ENCODE results near the gene DNAJC5. TPM values are rescaled to one million over a fixed set of nuclear protein-coding genes. Genes with fewer than 3 reads are reported as not detected.
"Not testable (repeated sequence)": the region's sequence is repeated elsewhere in the genome, so short reads cannot be mapped to it uniquely, and the experiment has no call there.

DNAJC5 gene
- total and polyA plus RNA-seq, 2 experiments from 2014 or later, result 22.4 to 68.0 TPM

GRCh38 chr20:63924241-63924640 is 29.3 kb downstream of the DNAJC5 start:
- no peaks in the 10 kb centered on the region for H3K4me1 ChIP-seq (ENCODE audit: insufficient read depth)
- no peak overlapping the region for H3K27ac ChIP-seq
- H3K4me3 ChIP-seq, result no peak overlapping the region
- H3K9me3 ChIP-seq (ENCODE audit: low read depth), result no peaks in the 10 kb centered on the region
- peaks cover 15% of the 10 kb centered on the region; the same call in 1 of the 2 replicates for H3K36me3 ChIP-seq (ENCODE audit: low read depth)
- no peak overlapping the region for H3K4me2 ChIP-seq (ENCODE audit: unreplicated experiment)
- no peak overlapping the region for H2AFZ ChIP-seq
- H3F3A ChIP-seq (ENCODE audit: insufficient read depth), result 0 out of 2 replicates have a peak, but pooled peaks cover 13% of the 10 kb centered on the region
- no peaks in the 10 kb centered on the region for H3K9me2 ChIP-seq (ENCODE audit: insufficient read depth)
- 77 to 79% methylated on average over 9 of the region's 9 CpGs for WGBS, 2 experiments (ENCODE audit: low coverage in 1 of 2, low lambda C conversion rate in 2 of 2, missing lambda C conversion rate in 2 of 2)
- H4K20me1 ChIP-seq (ENCODE audit: insufficient read depth), result no peaks in the 10 kb centered on the region; the same call in 1 of the 2 replicates
- H3K27me3 ChIP-seq (replicated peaks; ENCODE audit: insufficient read depth), result no peaks in the 10 kb centered on the region
- in situ Hi-C loops (cut with MboI), result no loop called here
- H3K79me2 ChIP-seq (ENCODE audit: insufficient read depth), result peaks cover 90% of the 10 kb centered on the region
- H3K9ac ChIP-seq, result no peak overlapping the region
- TF ChIP-seq EZH2 (IDR thresholded peaks at IDR 0.05; ENCODE audit: insufficient read depth, poor library complexity, severe bottlenecking) (no peak), EZH2phosphoT487 (IDR thresholded peaks at IDR 0.05; ENCODE audit: insufficient read depth, low read depth) (no peak)
- no peak for DNase-seq

GRCh38 chr20:63926298-63926697 is 31.4 kb downstream of the DNAJC5 start:
- 67 to 70% methylated on average over 8 of the region's 8 CpGs for WGBS, 2 experiments (ENCODE audit: low coverage in 1 of 2, low lambda C conversion rate in 2 of 2, missing lambda C conversion rate in 2 of 2)
- Histone ChIP-seq H3K36me3 (ENCODE audit: low read depth) (peaks cover 21% of the 10 kb centered on the region), H3K9me3 (ENCODE audit: low read depth) (no peaks in the 10 kb centered on the region), H4K20me1 (ENCODE audit: insufficient read depth) (no peaks in the 10 kb centered on the region; the same call in 1 of the 2 replicates), H3K9ac (no peak overlapping the region), H3K79me2 (ENCODE audit: insufficient read depth) (peaks cover 83% of the 10 kb centered on the region), H3K4me3 (no peak overlapping the region), H3K27ac (no peak overlapping the region), H3K4me2 (ENCODE audit: unreplicated experiment) (no peak overlapping the region), H2AFZ (no peak overlapping the region), H3K9me2 (ENCODE audit: insufficient read depth) (no peaks in the 10 kb centered on the region), H3K27me3 (replicated peaks; ENCODE audit: insufficient read depth) (no peaks in the 10 kb centered on the region), H3K4me1 (ENCODE audit: insufficient read depth) (no peaks in the 10 kb centered on the region), H3F3A (ENCODE audit: insufficient read depth) (0 out of 2 replicates have a peak, but pooled peaks cover 13% of the 10 kb centered on the region)
- DNase-seq, result no peak
- in situ Hi-C loops (cut with MboI), result no loop called here
- TF ChIP-seq EZH2 (IDR thresholded peaks at IDR 0.05; ENCODE audit: insufficient read depth, poor library complexity, severe bottlenecking) (no peak), EZH2phosphoT487 (IDR thresholded peaks at IDR 0.05; ENCODE audit: insufficient read depth, low read depth) (no peak)

GRCh38 chr20:63929071-63929470 is 34.1 kb downstream of the DNAJC5 start:
- 97 to 99% methylated on average over 25 to 26 of the region's 26 CpGs for WGBS, 2 experiments (ENCODE audit: low coverage in 1 of 2, low lambda C conversion rate in 2 of 2, missing lambda C conversion rate in 2 of 2)
- H3K9ac ChIP-seq, result no peak overlapping the region
- TF ChIP-seq EZH2 (IDR thresholded peaks at IDR 0.05; ENCODE audit: insufficient read depth, poor library complexity, severe bottlenecking) (no peak), EZH2phosphoT487 (IDR thresholded peaks at IDR 0.05; ENCODE audit: insufficient read depth, low read depth) (no peak)
- in situ Hi-C loops (cut with MboI), result no loop called here
- no peaks in the 10 kb centered on the region for H3K4me1 ChIP-seq (ENCODE audit: insufficient read depth)
- no peak overlapping the region for H3K4me2 ChIP-seq (ENCODE audit: unreplicated experiment)
- H4K20me1 ChIP-seq (ENCODE audit: insufficient read depth), result no peaks in the 10 kb centered on the region; the same call in 1 of the 2 replicates
- no peaks in the 10 kb centered on the region for H3K9me2 ChIP-seq (ENCODE audit: insufficient read depth)
- H3K36me3 ChIP-seq (ENCODE audit: low read depth), result peaks cover 21% of the 10 kb centered on the region
- no peak overlapping the region for H2AFZ ChIP-seq
- no peak for DNase-seq
- H3F3A ChIP-seq (ENCODE audit: insufficient read depth), result 0 out of 2 replicates have a peak, but pooled peaks cover 13% of the 10 kb centered on the region
- H3K9me3 ChIP-seq (ENCODE audit: low read depth), result no peaks in the 10 kb centered on the region
- H3K27ac ChIP-seq, result no peak overlapping the region
- peaks cover 81% of the 10 kb centered on the region for H3K79me2 ChIP-seq (ENCODE audit: insufficient read depth)
- no peaks in the 10 kb centered on the region for H3K27me3 ChIP-seq (replicated peaks; ENCODE audit: insufficient read depth)
- no peak overlapping the region for H3K4me3 ChIP-seq

GRCh38 chr20:63929473-63929883 is 34.6 kb downstream of the DNAJC5 start:
- H3K27ac ChIP-seq; H3K9me3 ChIP-seq (ENCODE audit: low read depth); H4K20me1 ChIP-seq (ENCODE audit: insufficient read depth); DNase-seq; H3K9me2 ChIP-seq (ENCODE audit: insufficient read depth); in situ Hi-C loops (cut with MboI); H2AFZ ChIP-seq; H3K9ac ChIP-seq; H3K4me3 ChIP-seq; H3K4me2 ChIP-seq (ENCODE audit: unreplicated experiment); H3K27me3 ChIP-seq (replicated peaks; ENCODE audit: insufficient read depth); H3K4me1 ChIP-seq (ENCODE audit: insufficient read depth): not testable (repeated sequence)
- Histone ChIP-seq H3K79me2 (ENCODE audit: insufficient read depth) (peaks cover 81% of the 10 kb centered on the region), H3K36me3 (ENCODE audit: low read depth) (peaks cover 21% of the 10 kb centered on the region), H3F3A (ENCODE audit: insufficient read depth) (0 out of 2 replicates have a peak, but pooled peaks cover 13% of the 10 kb centered on the region)
- WGBS, 2 experiments (ENCODE audit: low coverage in 1 of 2, low lambda C conversion rate in 2 of 2, missing lambda C conversion rate in 2 of 2), result 92 to 96% methylated on average over 8 to 31 of the region's 31 CpGs

Measured in GM23248 (cell line).